Measurements from ENCODE around the gene PTX4.

- TF ChIP-seq EP300 (IDR thresholded peaks at IDR 0.05; ENCODE audit: low read length) (no peak), EZH2 (IDR thresholded peaks at IDR 0.05; ENCODE audit: borderline replicate concordance, low read depth, low read length) (no peak), RAD21 (CRISPR knock-in tag; conservative IDR thresholded peaks at IDR 0.05 in 1 of 2, IDR thresholded peaks at IDR 0.05 in 1 of 2) (no peak), BCOR (IDR thresholded peaks at IDR 0.05) (no peak), ZNF143 (CRISPR knock-in tag; IDR thresholded peaks at IDR 0.05) (no peak), SUPT5H (IDR thresholded peaks at IDR 0.05) (no peak), HCFC1 (IDR thresholded peaks at IDR 0.05; ENCODE audit: low read depth, low read length) (no peak), CUX1 (CRISPR knock-in tag; IDR thresholded peaks at IDR 0.05) (no peak), POLR2AphosphoS5 (IDR thresholded peaks at IDR 0.05; ENCODE audit: control insufficient read depth, insufficient read depth, low read depth, low read length) (no peak), PCBP2 (IDR thresholded peaks at IDR 0.05; ENCODE audit: low read depth, low read length, poor library complexity, severe bottlenecking) (no peak), SMAD4 (CRISPR knock-in tag; conservative IDR thresholded peaks at IDR 0.05) (no peak), PML (IDR thresholded peaks at IDR 0.05; ENCODE audit: low read length) (no peak)
Observed at GRCh38 chr16:1495211-1495888, 6.6 kb upstream of the PTX4 start.
